Neural cell (in vitro differentiated cells): Measurements from ENCODE around the gene AGTPBP1.

Source experiments
- POLR2AphosphoS5 ChIP-seq: IDR thresholded peaks from 2 replicates; pipeline ENCODE4 v1.6.1; 2012
- RAD21 ChIP-seq: fragments of 450-650 bp; conservative IDR thresholded peaks from 2 replicates; pipeline ENCODE4 v1.6.1; 2014; ENCODE audit warnings: antibody characterized with exemption, mild to moderate bottlenecking, moderate library complexity
- SMC3 ChIP-seq: fragments of 450-650 bp; conservative IDR thresholded peaks from 2 replicates; pipeline ENCODE4 v1.6.1; 2014; ENCODE audit warnings: antibody characterized with exemption, mild to moderate bottlenecking, moderate library complexity; ENCODE audit not compliant: poor library complexity
- TAF1 ChIP-seq: IDR thresholded peaks from 2 replicates; pipeline ENCODE4 v1.6.1; 2012; ENCODE audit warnings: low read depth
- TF ChIP-seq, protein P1 (sequence below): fragments of 450-650 bp; IDR thresholded peaks from 2 replicates; pipeline ENCODE4 v1.5.1; 2014; ENCODE audit warnings: antibody characterized with exemption, mild to moderate bottlenecking, moderate library complexity; ENCODE audit not compliant: poor library complexity, severe bottlenecking

DNA sequence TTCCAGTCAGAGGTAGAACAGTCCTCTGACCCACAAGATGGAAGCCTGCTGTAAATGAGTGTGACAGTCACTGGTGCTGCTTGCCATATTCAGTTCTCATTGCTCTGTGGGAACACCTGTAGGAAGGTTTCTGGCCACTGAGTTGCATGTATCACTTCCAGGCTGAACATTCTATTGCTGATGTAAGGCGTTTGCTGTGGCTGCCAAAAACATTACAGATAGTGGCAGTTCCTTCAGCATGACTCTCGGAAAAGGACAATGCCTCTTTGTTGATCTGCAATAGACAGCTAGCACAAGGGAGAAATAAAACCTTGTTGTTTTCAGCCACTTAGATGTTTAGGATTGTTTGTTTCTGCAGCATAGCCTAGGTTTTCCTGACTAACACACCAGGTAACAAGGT, 217.2 kb downstream of the AGTPBP1 start:
- TF ChIP-seq SMC3 (no peak), RAD21 (no peak), TAF1 (no peak), POLR2AphosphoS5 (no peak)
- TF ChIP-seq, protein P1, sequence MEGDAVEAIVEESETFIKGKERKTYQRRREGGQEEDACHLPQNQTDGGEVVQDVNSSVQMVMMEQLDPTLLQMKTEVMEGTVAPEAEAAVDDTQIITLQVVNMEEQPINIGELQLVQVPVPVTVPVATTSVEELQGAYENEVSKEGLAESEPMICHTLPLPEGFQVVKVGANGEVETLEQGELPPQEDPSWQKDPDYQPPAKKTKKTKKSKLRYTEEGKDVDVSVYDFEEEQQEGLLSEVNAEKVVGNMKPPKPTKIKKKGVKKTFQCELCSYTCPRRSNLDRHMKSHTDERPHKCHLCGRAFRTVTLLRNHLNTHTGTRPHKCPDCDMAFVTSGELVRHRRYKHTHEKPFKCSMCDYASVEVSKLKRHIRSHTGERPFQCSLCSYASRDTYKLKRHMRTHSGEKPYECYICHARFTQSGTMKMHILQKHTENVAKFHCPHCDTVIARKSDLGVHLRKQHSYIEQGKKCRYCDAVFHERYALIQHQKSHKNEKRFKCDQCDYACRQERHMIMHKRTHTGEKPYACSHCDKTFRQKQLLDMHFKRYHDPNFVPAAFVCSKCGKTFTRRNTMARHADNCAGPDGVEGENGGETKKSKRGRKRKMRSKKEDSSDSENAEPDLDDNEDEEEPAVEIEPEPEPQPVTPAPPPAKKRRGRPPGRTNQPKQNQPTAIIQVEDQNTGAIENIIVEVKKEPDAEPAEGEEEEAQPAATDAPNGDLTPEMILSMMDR, result no peak
